OCI-LY7 (cell line): ENCODE results near the gene EGLN3. TPM values are rescaled to one million over a fixed set of nuclear protein-coding genes. Genes with fewer than 3 reads are reported as not detected.

Experiments
- BruUV-seq: library from RNA; stranded (reverse); fragments of 400-500 nt; replicated peaks from 2 replicates; lab custom pipeline; 2021; lab: Mats Ljungman, UMichigan
- CTCF ChIA-PET: fragments of 300-600 bp; sonication (Branson Sonifier 250); formaldehyde crosslinking; loops from one replicate; lab custom pipeline; 2022; ENCODE audit warnings: antibody characterized with exemption; ENCODE audit not compliant: unreplicated experiment; lab: Charles Lee
- POLR2A ChIA-PET: fragments of 300-600 bp; sonication (Branson Sonifier 250); formaldehyde crosslinking; loops from one replicate; lab custom pipeline; 2022; ENCODE audit warnings: antibody characterized with exemption; lab: Charles Lee
- DNase-seq: peaks from one replicate; pipeline ENCODE4 v3.0.0-alpha.2; 2015; ENCODE audit warnings: low spot score
- H2AFZ ChIP-seq: fragments of 200-600 bp; sonication (generic), shearing (Covaris generic); 2 replicates; pipeline ENCODE4 v1.6.1; 2014; ENCODE audit warnings: mild to moderate bottlenecking, antibody characterized with exemption, low read length, moderate library complexity
- H3K27ac ChIP-seq: fragments of 200-600 bp; sonication (generic); 2 replicates; pipeline ENCODE4 v1.5.1; 2014; ENCODE audit warnings: mixed run types, low read depth, mild to moderate bottlenecking, moderate library complexity, low read length, inconsistent platforms; ENCODE audit not compliant: poor library complexity, severe bottlenecking
- H3K36me3 ChIP-seq: fragments of 200-600 bp; sonication (generic); 2 replicates; pipeline ENCODE4 v1.6.1; 2014; ENCODE audit warnings: mild to moderate bottlenecking, antibody characterized with exemption, low read length, moderate library complexity, mixed read lengths; ENCODE audit not compliant: insufficient read depth
- H3K4me1 ChIP-seq: fragments of 200-600 bp; sonication (generic); 2 replicates; pipeline ENCODE4 v1.5.1; 2014; ENCODE audit warnings: mild to moderate bottlenecking, low read length; ENCODE audit not compliant: insufficient read depth, poor library complexity, severe bottlenecking
- H3K4me2 ChIP-seq: fragments of 200-600 bp; sonication (generic); 2 replicates; pipeline ENCODE4 v1.6.1; 2014; ENCODE audit warnings: mild to moderate bottlenecking, low read length
- H3K4me3 ChIP-seq: fragments of 200-600 bp; sonication (generic); 2 replicates; pipeline ENCODE4 v1.5.1; 2014; ENCODE audit warnings: mild to moderate bottlenecking, low read depth, low read length; ENCODE audit not compliant: poor library complexity, severe bottlenecking
- H3K79me2 ChIP-seq: fragments of 200-600 bp; sonication (generic); 2 replicates; pipeline ENCODE4 v1.6.1; 2016; ENCODE audit warnings: low read depth, mild to moderate bottlenecking, low read length, moderate library complexity, mixed read lengths; ENCODE audit not compliant: insufficient read depth
- H3K9me2 ChIP-seq: fragments of 200-600 bp; sonication (generic); 2 replicates; pipeline ENCODE4 v1.6.1; 2016; ENCODE audit warnings: mild to moderate bottlenecking, low read length, mixed read lengths; ENCODE audit not compliant: insufficient read depth
- H3K9me3 ChIP-seq: fragments of 200-600 bp; sonication (generic); 2 replicates; pipeline ENCODE4 v1.6.1; 2014; ENCODE audit warnings: mild to moderate bottlenecking, mixed run types, low read length, mixed read lengths
- H4K20me1 ChIP-seq: fragments of 200-600 bp; sonication (generic); 2 replicates; pipeline ENCODE4 v1.6.1; 2014; ENCODE audit warnings: mild to moderate bottlenecking, antibody characterized with exemption, low read length, moderate library complexity, mixed read lengths; ENCODE audit not compliant: insufficient read depth
- CTCF ChIP-seq: fragments of 200-600 bp; sonication (generic); conservative IDR thresholded peaks from 2 replicates; pipeline ENCODE4 v1.5.1; 2014; ENCODE audit warnings: mild to moderate bottlenecking, antibody characterized with exemption, low read length, moderate library complexity, mixed read lengths
- EZH2phosphoT487 ChIP-seq: fragments of 200-600 bp; sonication (generic); IDR thresholded peaks from 2 replicates; pipeline ENCODE4 v1.6.1; 2018; ENCODE audit warnings: low read depth, borderline replicate concordance, mild to moderate bottlenecking, mixed run types, antibody characterized with exemption, low read length, moderate library complexity, mixed read lengths
- intact Hi-C: fragments of 100-400 bp; cut with micrococcal nuclease; formaldehyde crosslinking; loops from one replicate; pipeline ENCODE4 v1.10.0; 2022; ENCODE audit not compliant: unreplicated experiment
- total RNA-seq, 2 experiments: library from RNA; depleted of rRNA in 1 of 2; stranded (reverse); fragments of >200 nt in 1 of 2; shearing (Covaris generic) in 1 of 2; gene quantifications; 2 replicates each; pipeline ENCODE4 v1.2.3, GENCODE V29; 2014 to 2022

Gene EGLN3
- total RNA-seq, 2 experiments from 2014 or later, result not detected

- no peak overlapping the region for H3K27ac ChIP-seq
- intact Hi-C loops, result no loop called here
- H3K9me3 ChIP-seq, result no peaks in the 10 kb centered on the region
- POLR2A ChIA-PET, result no interaction called here
- no peak for TF ChIP-seq CTCF
- no peak for TF ChIP-seq EZH2phosphoT487
- no peak for DNase-seq
- H3K4me3 ChIP-seq, result no peak overlapping the region
- no peaks in the 10 kb centered on the region for H3K36me3 ChIP-seq
- no peak overlapping the region for H3K4me2 ChIP-seq
- no peaks in the 10 kb centered on the region for H3K9me2 ChIP-seq
- no peak overlapping the region for H2AFZ ChIP-seq
- no peaks in the 10 kb centered on the region for H3K4me1 ChIP-seq
- no peaks in the 10 kb centered on the region for H4K20me1 ChIP-seq
- CTCF ChIA-PET, result no interaction called here
- BruUV-seq, result no TSS peak
- no peaks in the 10 kb centered on the region for H3K79me2 ChIP-seq
Observed at GRCh38 chr14:33956640-33957039, 5.8 kb upstream of the EGLN3 start.

- H2AFZ ChIP-seq, result no peak overlapping the region
- no peaks in the 10 kb centered on the region for H3K79me2 ChIP-seq
- intact Hi-C loops, result no loop called here
- no peak overlapping the region for H3K4me2 ChIP-seq
- no peaks in the 10 kb centered on the region for H3K9me3 ChIP-seq
- ChIA-PET POLR2A (no interaction called here), CTCF (no interaction called here)
- no peaks in the 10 kb centered on the region for H3K4me1 ChIP-seq
- no peak overlapping the region for H3K27ac ChIP-seq
- H3K9me2 ChIP-seq, result no peaks in the 10 kb centered on the region
- no TSS peak for BruUV-seq
- no peak for DNase-seq
- H3K36me3 ChIP-seq, result no peaks in the 10 kb centered on the region
- H4K20me1 ChIP-seq, result no peaks in the 10 kb centered on the region
- TF ChIP-seq EZH2phosphoT487, result no peak
- no peak for TF ChIP-seq CTCF
- H3K4me3 ChIP-seq, result no peak overlapping the region
Observed at GRCh38 chr14:33954016-33954598, 3.2 kb upstream of the EGLN3 start.

GRCh38 chr14:33952541-33952940 lies 1.7 kb upstream of the EGLN3 start:
- CTCF ChIA-PET, result no interaction called here
- intact Hi-C loops, result no loop called here

More at GRCh38 chr14:33952541-33952940, 1.7 kb upstream of the EGLN3 start:
- Histone ChIP-seq H2AFZ (no peak overlapping the region), H3K9me2 (no peaks in the 10 kb centered on the region), H3K79me2 (no peaks in the 10 kb centered on the region), H3K9me3 (no peaks in the 10 kb centered on the region), H3K27ac (no peak overlapping the region), H3K4me1 (no peaks in the 10 kb centered on the region), H3K36me3 (no peaks in the 10 kb centered on the region), H3K4me3 (no peak overlapping the region), H3K4me2 (no peak overlapping the region), H4K20me1 (no peaks in the 10 kb centered on the region)
- no peak for DNase-seq
- TF ChIP-seq EZH2phosphoT487 (no peak), CTCF (no peak)
- no TSS peak for BruUV-seq
- POLR2A ChIA-PET, result interaction anchor here (0.7 kb wide), 1 partner anchor 355 kb away, joined by 3 read pairs; no protein-coding TSS in a partner anchor
